CD4-positive, alpha-beta T cell treated with Interleukin-17A for 4 hours (primary cell): Measurements from ENCODE around the gene CHD3.

Experiments
- DNase-seq: peaks from one replicate; pipeline ENCODE4 v3.0.0-alpha.2; 2020; ENCODE audit warnings: mixed read lengths

CHD3 gene

DNA sequence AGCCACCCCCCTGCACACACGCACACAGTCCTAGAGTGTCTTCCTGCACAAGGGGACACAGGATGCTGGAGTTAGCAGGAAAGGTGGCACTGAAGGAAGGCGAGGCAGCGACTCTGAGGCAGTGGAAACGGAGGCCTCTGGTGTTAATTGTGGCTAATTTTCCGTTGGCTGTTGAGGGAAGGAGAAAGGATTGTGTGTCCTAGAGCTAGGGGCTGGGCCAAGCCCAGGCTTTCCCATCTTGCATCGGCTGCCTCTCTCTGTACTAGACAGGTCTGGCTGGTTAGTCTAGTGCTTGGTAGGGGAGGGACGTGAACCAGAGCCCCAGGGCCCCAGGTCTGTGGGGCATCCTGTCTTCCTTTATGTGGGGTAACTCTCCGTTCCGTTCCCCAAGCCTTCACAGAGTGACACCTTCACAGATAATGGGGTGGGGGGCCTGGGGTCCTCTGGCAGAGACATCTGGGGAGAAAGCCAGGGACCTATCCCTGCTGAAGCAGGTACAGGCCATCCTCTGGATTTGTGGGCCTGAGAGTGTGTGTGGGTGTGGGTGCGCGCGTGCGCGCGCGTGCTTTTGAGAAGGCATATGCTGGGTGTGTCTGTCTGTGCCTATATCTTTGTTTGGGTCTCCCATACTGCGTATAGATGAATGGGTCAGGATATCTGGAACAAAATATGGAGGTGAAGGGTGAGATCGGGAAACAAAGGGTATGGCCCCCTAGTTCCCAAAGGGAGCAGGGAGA, at the start of gene CHD3:
Gene CHD3 (plus strand): TSS at position 606 of the 737 bp plus-strand sequence. CDS start 212 bp downstream, outside the sequence.
- DNase-seq: peak; percentile 57

DNA sequence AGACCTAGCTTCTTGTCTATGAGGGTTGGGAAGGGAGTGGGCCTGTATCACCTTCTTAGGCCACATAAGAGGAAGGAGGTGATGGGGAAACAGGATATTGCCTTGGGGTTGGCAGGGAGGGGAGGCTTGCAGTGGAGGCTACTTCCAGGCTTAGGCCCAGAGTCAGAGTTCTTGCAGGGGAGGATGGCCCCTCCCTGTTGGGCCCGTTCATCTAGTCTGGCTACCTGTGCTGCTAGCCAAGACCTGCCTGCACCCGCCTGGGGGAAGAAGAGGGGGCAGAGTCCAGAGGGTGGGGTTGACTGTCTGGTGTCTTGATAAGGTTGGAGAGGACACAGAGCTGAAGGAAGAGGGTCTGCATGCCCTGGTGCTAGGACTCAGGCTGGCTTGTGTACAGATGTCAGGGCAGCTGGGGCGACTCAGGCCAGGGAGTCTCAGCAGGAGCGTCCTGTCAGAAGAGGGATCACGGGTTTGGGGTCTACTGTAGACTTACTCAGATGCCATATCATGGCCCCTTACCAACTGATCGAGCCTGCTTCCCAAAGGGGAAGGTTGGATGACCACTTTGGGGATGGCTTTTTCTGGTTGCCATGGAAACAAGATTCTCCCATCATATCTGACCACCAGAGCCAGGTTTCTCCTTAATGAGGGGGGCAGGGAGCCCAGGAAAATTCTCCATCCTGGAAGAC, 49.3 kb upstream of the CHD3 start:
- no peak for DNase-seq

DNA sequence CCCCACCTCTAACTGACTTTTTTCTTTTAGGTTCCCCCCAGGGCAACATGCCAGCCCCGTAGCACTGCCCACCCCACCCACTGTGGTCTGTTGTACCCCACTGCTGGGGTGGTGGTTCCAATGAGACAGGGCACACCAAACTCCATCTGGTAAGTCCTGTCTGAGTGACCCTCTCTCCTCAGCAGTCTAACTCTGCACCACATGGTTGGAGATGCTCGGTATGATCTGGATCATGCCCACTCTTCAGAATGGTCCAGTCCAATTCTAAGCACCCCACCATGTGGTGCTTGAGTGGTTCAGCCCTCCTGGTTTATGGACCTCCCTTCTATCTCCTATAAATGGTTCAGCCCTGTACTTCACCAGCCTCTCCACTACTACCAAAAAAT, 48.7 kb upstream of the CHD3 start:
- no peak for DNase-seq

DNA sequence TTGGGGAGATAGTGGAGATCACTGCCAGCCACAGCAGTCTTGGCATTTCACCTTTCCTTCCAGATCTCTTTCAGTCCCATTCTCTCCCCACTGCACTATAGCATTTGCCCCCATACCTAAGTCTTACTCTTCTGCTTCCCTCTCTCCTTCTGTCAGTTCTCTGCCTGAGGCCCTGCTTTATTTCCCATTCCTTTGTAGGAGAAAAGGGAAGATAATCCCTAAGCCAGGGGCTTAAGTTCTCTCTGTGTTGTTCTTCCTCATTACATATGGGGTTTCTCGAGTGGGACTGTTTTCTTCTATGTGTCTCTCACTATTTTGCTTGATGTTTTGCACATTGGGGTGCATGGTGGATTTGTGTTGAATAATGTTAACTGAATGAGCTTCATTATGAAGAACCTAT, 48.1 kb upstream of the CHD3 start:
- no peak for DNase-seq

DNA sequence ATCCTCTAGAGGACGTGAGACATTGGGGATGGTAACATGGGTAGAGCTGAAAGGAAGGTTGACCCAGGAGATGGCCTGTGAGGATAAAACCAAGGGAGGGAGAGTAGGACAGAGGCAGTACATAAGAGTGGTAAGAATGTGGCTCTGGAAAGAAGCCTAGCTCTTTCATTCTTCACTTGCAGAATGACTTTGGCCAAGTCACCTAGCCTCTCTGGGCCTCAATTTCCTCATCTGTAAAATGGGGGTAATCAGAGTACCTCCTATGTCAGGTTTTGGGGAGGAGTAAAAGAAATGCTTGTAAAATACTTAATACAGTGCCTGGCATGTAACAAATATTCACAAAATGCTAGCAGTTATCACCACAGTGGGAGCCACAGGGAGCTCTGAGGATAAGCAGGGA, 47.7 kb upstream of the CHD3 start:
- DNase-seq: no peak

DNA sequence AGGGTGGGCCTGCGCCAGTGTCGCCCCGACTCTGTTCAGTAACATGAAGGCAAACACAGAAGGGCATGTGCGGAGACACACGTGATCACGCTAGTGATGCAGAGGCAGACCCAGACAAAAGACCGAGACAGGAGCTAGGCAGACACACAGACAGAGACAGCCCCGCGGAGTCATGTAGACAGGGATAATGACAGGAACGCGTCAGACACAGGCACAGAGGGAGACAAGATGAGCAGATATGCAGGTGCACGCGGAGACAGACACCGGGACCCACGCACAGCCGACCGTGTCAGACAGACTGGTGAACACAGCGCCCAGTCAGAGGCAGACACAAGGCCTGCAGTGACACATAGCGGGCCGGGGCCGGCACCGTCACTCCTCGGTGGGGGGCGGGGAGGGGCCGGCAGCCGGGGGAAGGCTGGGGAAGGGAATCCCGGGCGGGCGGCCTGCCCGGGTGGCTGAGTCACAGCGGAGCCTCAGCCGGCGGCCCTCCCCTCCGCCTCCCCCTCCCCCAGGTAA, 47.1 kb upstream of the CHD3 start:
- peak; percentile 97 for DNase-seq

DNA sequence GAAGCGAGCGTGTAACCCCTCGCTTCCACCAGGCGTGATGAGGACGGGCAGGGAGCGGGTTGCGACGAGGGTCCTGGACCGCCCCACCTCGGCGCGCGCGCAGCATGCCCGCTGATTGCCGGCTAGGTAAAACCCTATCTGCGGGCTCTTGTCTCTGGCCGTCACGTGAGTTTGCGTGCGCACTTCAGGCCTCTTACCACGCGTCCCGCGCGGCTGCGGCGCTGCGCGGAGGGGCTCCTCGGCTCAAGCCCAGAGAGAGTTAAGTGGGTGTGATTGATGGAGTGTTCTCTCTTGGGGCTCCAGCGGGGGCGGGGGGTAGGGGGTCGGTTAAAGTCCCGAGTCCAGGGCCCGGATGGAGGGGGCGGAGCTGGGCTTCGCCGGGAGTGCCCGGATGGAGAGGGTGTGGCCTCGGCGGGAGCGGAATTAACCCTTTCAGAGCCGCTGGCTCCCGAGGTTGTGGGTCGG, 46.6 kb upstream of the CHD3 start:
- DNase-seq: peak; percentile 86

DNA sequence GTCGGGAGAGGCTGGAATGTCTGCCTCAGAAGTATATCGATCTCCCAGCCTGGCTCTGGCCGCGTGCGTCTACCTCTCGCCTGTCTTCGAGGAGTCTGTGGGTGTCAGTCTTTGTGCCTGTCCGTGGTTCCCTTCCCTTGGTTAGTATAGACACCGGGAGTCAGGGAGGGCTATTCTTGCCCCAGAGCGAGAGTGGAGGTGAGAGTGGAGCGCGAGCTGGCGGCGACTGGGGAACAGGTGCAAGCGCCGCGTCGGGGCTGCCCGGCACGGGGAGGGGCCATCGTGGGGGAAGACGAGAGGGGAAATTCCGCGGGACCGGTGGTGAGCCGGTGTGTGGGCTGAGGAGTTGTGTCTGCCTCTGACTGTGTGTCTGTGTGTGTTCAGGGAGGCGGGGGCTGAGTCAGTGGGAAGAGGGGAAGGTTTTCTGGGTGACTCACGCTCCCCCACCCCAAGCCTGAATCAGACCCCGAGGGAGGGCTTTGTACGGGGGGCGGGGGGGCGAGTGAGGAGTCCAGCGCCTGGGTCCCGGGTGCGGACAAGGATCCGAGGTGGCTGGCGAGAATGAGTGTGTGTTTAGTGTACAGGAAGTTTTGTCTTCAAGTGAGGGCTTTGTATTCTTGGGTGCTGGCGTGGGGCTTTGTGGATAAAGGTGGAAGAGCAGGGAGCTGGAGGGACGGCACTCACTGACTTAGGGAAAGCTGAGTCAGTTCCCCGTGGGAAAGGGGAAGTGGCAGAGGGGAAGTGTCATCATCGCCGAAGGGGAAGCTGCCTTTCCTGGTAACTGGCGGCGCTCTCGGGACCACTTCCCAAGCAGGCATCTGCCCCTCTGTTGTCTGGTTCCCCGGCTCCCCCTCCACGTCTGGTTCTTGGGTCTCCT, 46.0 kb upstream of the CHD3 start:
- peak; percentile 93 for DNase-seq

DNA sequence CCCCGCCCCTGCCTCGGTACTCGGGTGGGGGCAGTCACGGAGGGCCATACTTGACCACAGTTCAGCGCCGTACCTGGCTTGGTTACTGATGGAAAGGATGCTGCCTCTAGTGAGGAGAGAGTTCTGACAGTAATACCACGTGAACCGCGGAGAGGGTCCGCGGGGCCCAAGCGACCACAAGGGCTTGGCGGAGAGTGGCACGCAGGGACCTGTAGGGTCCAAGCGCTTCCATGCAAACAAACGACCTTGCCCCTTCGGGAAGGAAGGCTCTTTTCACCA, 45.4 kb upstream of the CHD3 start:
- DNase-seq: no peak

DNA sequence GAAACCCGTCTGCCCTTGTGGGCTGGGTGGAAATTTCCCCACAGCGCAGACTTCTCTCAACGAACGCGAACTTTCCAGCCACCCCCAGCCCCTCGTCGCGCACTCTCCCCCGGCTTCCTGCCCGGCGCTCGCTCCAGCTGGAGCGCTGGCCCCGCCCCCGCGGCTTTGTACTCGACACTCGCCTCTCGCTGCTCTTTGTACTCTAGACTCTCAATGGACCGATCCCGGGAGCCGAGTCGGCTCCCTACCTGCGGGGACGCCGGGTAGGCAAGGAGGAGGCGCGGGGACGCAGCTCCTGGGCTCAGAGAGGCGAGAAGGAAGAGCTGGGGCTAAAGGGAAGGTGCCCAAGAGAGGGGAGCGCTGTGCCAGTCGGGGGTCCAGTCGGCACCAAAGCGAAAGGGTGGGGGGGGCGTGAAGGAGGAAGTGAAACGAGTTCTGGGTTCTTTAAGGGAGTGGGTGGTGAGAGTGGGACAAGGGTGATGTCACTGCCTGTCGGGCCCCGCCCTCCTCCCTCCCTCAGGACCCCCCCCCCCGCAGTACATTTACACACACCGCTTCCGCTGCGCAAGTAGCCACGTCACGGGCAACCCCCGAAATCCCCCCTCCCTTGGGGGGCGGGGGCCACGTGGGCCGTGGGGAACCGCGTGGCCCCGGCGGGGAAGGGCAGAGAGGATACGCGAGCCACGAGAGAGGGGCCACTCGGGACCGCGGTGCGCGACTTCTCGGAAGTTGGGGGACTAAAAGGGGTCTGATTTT, 44.9 kb upstream of the CHD3 start:
- peak; percentile 93 for DNase-seq

DNA sequence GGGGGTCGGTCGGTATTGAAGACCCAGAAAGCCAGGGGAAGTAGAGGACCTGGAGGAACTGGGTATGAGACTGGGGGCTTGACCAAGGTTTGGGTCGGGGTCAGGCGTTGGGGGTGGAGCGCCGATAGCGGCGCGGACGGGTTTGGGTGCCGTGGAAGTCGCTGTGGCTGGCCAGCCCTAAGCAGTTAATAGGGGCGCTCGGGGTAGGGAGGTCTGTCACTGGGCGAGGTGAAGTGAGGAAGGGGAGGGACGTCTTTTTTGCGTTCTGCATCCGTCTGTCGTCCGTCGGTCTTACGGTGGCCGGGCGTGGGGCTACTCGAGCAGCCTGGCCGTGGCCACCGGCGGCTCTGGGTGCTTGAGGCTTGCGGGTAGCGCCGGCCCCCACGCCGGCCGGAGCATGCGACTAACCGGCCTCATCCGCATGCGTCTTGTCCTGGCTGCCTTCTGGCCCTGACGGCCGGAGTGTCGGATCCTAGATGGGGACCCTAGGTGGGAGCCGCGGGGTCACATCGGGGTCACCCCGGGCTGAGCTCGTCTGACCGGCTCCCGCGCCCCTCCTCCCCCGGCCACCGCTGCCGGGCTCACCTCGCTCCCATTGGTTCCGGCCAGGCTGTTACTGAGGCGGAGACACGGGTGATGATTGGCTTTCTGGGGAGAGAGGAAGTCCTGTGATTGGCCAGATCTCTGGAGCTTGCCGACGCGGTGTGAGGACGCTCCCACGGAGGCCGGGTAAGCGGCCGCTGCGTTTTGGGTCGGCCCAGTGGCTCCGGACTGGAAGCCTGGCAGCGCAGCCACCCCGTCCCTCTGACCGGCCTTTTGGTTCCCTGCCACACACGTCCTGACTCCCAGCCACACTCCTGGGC, 44.1 kb upstream of the CHD3 start:
- DNase-seq: peak; percentile 78

DNA sequence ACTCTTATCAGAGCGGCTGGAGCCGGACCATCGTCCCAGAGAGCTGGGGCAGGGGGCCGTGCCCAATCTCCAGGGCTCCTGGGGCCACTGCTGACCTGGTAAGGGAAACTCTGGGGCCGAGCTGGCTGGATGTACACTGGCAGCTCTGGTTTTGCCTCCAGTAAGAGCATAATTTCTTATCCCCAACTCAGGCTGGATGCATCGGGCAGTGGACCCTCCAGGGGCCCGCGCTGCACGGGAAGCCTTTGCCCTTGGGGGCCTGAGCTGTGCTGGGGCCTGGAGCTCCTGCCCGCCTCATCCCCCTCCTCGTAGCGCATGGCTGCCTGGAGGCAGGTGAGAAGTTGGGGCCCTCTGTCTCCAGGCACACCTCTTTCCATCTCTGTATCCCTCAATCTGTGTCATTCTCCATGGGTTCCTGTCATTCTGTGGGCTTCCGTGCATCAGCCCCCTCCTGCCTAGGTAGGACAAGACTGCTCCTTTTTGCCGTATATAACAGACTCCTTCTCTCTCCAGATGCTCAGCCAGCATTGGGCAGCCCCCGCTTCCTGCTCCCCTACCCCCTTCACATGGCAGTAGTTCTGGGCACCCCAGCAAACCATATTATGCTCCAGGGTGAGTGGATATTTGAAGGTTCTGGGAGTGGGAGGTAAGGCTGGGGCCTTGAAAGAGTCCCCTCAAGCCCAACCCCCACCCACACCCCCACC, 43.1 kb upstream of the CHD3 start:
- DNase-seq: no peak

DNA sequence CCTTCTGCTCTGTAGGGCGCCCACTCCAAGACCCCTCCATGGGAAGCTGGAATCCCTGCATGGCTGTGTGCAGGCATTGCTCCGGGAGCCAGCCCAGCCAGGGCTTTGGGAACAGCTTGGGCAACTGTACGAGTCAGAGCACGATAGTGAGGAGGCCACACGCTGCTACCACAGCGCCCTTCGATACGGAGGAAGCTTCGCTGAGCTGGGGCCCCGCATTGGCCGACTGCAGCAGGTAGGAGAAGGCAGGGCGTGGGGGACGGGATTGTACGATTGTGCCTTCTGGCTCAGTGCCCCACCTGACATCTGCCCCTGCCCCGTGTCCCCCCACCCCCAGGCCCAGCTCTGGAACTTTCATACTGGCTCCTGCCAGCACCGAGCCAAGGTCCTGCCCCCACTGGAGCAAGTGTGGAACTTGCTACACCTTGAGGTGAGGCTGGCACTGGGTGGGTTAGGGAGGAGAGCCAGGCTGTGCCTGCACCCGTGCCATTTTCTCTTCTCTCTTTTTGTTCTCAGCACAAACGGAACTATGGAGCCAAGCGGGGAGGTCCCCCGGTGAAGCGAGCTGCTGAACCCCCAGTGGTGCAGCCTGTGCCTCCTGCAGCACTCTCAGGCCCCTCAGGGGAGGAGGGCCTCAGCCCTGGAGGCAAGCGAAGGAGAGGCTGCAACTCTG, 42.4 kb upstream of the CHD3 start:
- DNase-seq: no peak

DNA sequence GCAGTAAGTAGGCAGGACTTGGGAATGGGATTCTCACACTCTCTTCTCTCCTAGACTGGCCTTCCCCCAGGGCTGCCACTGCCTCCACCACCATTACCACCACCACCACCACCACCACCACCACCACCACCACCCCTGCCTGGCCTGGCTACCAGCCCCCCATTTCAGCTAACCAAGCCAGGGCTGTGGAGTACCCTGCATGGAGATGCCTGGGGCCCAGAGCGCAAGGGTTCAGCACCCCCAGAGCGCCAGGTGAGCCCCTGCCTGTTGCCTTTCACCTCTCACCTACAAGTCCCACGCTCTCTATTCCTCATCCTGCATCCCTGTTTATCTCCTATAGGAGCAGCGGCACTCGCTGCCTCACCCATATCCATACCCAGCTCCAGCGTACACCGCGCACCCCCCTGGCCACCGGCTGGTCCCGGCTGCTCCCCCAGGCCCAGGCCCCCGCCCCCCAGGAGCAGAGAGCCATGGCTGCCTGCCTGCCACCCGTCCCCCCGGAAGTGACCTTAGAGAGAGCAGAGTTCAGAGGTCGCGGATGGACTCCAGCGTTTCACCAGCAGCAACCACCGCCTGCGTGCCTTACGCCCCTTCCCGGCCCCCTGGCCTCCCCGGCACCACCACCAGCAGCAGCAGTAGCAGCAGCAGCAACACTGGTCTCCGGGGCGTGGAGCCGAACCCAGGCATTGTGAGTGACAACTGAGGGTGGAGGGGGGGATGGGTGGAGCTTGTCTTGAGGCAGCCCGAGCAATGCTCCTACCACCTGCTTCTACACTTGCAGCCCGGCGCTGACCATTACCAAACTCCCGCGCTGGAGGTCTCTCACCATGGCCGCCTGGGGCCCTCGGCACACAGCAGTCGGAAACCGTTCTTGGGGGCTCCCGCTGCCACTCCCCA, 41.6 kb upstream of the CHD3 start:
- DNase-seq: no peak

DNA sequence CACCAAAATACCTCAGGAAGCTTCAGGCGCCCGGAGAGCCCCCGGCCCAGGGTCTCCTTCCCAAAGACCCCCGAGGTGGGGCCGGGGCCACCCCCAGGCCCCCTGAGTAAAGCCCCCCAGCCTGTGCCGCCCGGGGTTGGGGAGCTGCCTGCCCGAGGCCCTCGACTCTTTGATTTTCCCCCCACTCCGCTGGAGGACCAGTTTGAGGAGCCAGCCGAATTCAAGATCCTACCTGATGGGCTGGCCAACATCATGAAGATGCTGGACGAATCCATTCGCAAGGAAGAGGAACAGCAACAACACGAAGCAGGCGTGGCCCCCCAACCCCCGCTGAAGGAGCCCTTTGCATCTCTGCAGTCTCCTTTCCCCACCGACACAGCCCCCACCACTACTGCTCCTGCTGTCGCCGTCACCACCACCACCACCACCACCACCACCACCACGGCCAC, 40.4 kb upstream of the CHD3 start:
- DNase-seq: no peak

DNA sequence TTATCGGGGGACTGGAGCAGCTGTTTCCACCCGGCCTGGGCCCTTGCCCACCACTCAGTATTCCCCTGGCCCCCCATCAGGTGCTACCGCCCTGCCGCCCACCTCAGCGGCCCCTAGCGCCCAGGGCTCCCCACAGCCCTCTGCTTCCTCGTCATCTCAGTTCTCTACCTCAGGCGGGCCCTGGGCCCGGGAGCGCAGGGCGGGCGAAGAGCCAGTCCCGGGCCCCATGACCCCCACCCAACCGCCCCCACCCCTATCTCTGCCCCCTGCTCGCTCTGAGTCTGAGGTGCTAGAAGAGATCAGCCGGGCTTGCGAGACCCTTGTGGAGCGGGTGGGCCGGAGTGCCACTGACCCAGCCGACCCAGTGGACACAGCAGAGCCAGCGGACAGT, 39.9 kb upstream of the CHD3 start:
- DNase-seq: no peak

DNA sequence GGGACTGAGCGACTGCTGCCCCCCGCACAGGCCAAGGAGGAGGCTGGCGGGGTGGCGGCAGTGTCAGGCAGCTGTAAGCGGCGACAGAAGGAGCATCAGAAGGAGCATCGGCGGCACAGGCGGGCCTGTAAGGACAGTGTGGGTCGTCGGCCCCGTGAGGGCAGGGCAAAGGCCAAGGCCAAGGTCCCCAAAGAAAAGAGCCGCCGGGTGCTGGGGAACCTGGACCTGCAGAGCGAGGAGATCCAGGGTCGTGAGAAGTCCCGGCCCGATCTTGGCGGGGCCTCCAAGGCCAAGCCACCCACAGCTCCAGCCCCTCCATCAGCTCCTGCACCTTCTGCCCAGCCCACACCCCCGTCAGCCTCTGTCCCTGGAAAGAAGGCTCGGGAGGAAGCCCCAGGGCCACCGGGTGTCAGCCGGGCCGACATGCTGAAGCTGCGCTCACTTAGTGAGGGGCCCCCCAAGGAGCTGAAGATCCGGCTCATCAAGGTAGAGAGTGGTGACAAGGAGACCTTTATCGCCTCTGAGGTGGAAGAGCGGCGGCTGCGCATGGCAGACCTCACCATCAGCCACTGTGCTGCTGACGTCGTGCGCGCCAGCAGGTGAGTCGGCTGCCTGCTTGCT, 39.3 kb upstream of the CHD3 start:
- no peak for DNase-seq

DNA sequence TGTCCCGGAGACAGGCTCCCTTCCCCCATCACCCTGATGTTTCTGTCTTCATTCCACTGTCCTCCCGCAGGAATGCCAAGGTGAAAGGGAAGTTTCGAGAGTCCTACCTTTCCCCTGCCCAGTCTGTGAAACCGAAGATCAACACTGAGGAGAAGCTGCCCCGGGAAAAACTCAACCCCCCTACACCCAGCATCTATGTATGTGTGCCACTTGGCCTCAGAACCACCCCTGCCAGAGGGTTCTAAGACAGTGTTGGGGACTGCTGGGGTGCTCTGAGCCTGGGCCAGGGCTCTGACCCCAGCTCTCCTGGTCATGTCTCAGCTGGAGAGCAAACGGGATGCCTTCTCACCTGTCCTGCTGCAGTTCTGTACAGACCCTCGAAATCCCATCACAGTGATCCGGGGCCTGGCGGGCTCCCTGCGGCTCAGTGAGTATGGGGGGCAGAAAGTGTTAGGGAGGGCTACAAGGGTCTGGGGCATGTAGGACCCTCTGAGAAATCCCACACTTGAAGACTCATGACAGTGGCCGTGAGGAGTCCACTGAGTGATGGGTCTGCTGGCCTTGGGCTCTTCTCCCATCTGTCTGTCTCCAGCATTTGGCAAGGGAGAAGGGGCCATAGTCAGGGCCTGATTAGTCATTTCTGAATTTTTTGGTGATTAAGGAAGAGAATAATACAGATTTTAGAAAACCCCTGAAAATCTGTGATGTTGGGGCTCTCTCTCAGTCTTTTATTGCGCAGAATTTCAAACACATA, 38.7 kb upstream of the CHD3 start:
- no peak for DNase-seq
